Kidney (tissue), 22 donors: ENCODE results near the gene CSTPP1. TPM values are rescaled to one million over a fixed set of nuclear protein-coding genes. Genes with fewer than 3 reads are reported as not detected.

Experiments used
- DNase-seq, 5 donors: peaks; one replicate each; pipeline ENCODE4 v3.0.0-alpha.2; 2013 to 2020
- FAIRE-seq: peaks from 2 replicates; lab custom pipeline; 2012; peaks lifted over from hg19 to GRCh38; lab: Jason Lieb, UNC
- H3K27ac ChIP-seq, 2 donors: one replicate each; pipeline ENCODE4 v1.7.0; 2013; ENCODE audit warnings: low read depth in 2 of 2, low read length in 2 of 2, inconsistent platforms in 1 of 2
- H3K27me3 ChIP-seq: one replicate; pipeline ENCODE4 v1.7.1; 2013; ENCODE audit warnings: low read length, inconsistent platforms; ENCODE audit not compliant: control insufficient read depth, insufficient read depth
- H3K36me3 ChIP-seq, 3 donors: one replicate each; pipeline versions ENCODE4 v1.7.0 to v1.7.1; 2013; ENCODE audit warnings: low read length in 3 of 3, control low read depth in 1 of 3, inconsistent platforms in 1 of 3; ENCODE audit not compliant: insufficient read depth in 3 of 3, control insufficient read depth in 2 of 3
- H3K4me1 ChIP-seq, 3 donors: one replicate each; pipeline versions ENCODE4 v1.7.0 to v1.7.1; 2013; ENCODE audit warnings: low read length in 3 of 3, inconsistent platforms in 1 of 3, low read depth in 1 of 3; ENCODE audit not compliant: control insufficient read depth in 2 of 3, insufficient read depth in 2 of 3
- H3K4me3 ChIP-seq, 3 donors: one replicate each; pipeline versions ENCODE4 v1.7.0 to v1.8.1; 2013; ENCODE audit warnings: low read length in 3 of 3, control low read depth in 1 of 3, inconsistent platforms in 1 of 3
- H3K9ac ChIP-seq, 3 donors: one replicate each; pipeline versions ENCODE4 v1.7.0 to v1.7.1; 2013; ENCODE audit warnings: low read length in 3 of 3, control low read depth in 1 of 3, inconsistent platforms in 1 of 3
- H3K9me3 ChIP-seq, 3 donors: one replicate each; pipeline versions ENCODE4 v1.7.0 to v1.7.1; 2013; ENCODE audit warnings: low read length in 3 of 3, control low read depth in 1 of 3, inconsistent platforms in 1 of 3; ENCODE audit not compliant: control insufficient read depth in 2 of 3, insufficient read depth in 1 of 3
- CTCF ChIP-seq: IDR thresholded peaks from 3 replicates; pipeline ENCODE4 v1.5.1; 2012; ENCODE audit warnings: mild to moderate bottlenecking, moderate library complexity, borderline replicate concordance; ENCODE audit not compliant: insufficient read depth; ENCODE audit errors: extremely low read depth
- intact Hi-C: fragments of 100-400 bp; cut with DNase I; formaldehyde crosslinking; loops from one replicate; pipeline ENCODE4 v1.11.1; 2022
- long read RNA-seq, 10 donors: library from polyadenylated mRNA in 1 of 10; unstranded in 1 of 10; transcript quantifications; one replicate each; pipeline ENCODE4 v2.0.0 and lab custom pipeline, GENCODE V29; 2021 to 2026
- polyA plus RNA-seq: library from polyadenylated mRNA; stranded (reverse); fragments of 350-450 nt; fragmentation: Illumina TruSeq; extraction: RNeasy Lipid Tissue Mini Kit (QIAGEN cat#74804); gene quantifications from one replicate; pipeline ENCODE4 v1.2.3, GENCODE V29; 2014; ENCODE audit warnings: low read depth, low replicate concordance; ENCODE audit not compliant: insufficient read depth
- total RNA-seq: library from RNA; stranded (reverse); fragmentation: NEBNext Ultra II Directional; extraction: Animal tissue kit (Norgen Biotek cat#: 25700); gene quantifications from one replicate; pipeline ENCODE4 v1.2.1, GENCODE V29; 2021
- donor health status: control.
- donor health status: control.
- donor health status: control.
- donor health status: control.
- donor health status: control.
- donor health status: DM: yes; HTN: yes; CAD: no.
- donor health status: Normal renal cell carcinoma (clear cell type).

CSTPP1 gene
- total RNA-seq (37.4 TPM), polyA plus RNA-seq (50.3 TPM)
- long read RNA-seq, donor 1, transcript C11orf49-201 (9 exons, 1,645 nt), result minor isoform, 11 of 44 reads
- long read RNA-seq, donor 1, transcript C11orf49-223 (1 exons, 2,141 nt), result major isoform, 12 of 44 reads
- long read RNA-seq, donor 1, partial matches to known transcripts, result 0 of 44 reads
- long read RNA-seq, donor 1, other reads (novel, unspliced or antisense), result 17 of 44 reads
- long read RNA-seq, donor 2, transcript C11orf49-201 (9 exons, 1,645 nt), result major isoform, 11 of 23 reads
- long read RNA-seq, donor 2, transcript C11orf49-204 (8 exons, 1,916 nt), result minor isoform, 5 of 23 reads
- long read RNA-seq, donor 2, partial matches to known transcripts, result 0 of 23 reads
- long read RNA-seq, donor 2, other reads (novel, unspliced or antisense), result 0 of 23 reads
- long read RNA-seq, donor 3, transcript C11orf49-223 (1 exons, 2,141 nt), result major isoform, 13 of 34 reads
- long read RNA-seq, donor 3, transcript C11orf49-201 (9 exons, 1,645 nt), result minor isoform, 12 of 34 reads
- long read RNA-seq, donor 3, partial matches to known transcripts, result 0 of 34 reads
- long read RNA-seq, donor 3, other reads (novel, unspliced or antisense), result 0 of 34 reads
- long read RNA-seq, donor 4, transcript C11orf49-223 (1 exons, 2,141 nt), result minor isoform, 7 of 27 reads
- long read RNA-seq, donor 4, transcript C11orf49-201 (9 exons, 1,645 nt), result major isoform, 11 of 27 reads
- long read RNA-seq, donor 4, partial matches to known transcripts, result 0 of 27 reads
- long read RNA-seq, donor 4, other reads (novel, unspliced or antisense), result 0 of 27 reads
- long read RNA-seq, donor 5, partial matches to known transcripts, result 0 of 3 reads
- long read RNA-seq, donor 5, other reads (novel, unspliced or antisense), result 0 of 3 reads
- long read RNA-seq, donor 6, transcript C11orf49-223 (1 exons, 2,141 nt), result major isoform, 6 of 15 reads
- long read RNA-seq, donor 6, partial matches to known transcripts, result 0 of 15 reads
- long read RNA-seq, donor 6, other reads (novel, unspliced or antisense), result 0 of 15 reads
- long read RNA-seq, donor 7, transcript C11orf49-201 (9 exons, 1,645 nt), result major isoform, 22 of 68 reads
- long read RNA-seq, donor 7, transcript C11orf49-223 (1 exons, 2,141 nt), result minor isoform, 7 of 68 reads
- long read RNA-seq, donor 7, transcript C11orf49-207 (8 exons, 1,527 nt), result minor isoform, 5 of 68 reads
- long read RNA-seq, donor 7, transcript C11orf49-203 (9 exons, 1,166 nt), result minor isoform, 8 of 68 reads
- long read RNA-seq, donor 7, partial matches to known transcripts, result 4 of 68 reads
- long read RNA-seq, donor 7, other reads (novel, unspliced or antisense), result 13 of 68 reads
- long read RNA-seq, donor 8, transcript C11orf49-223 (1 exons, 2,141 nt), result major isoform, 13 of 32 reads
- long read RNA-seq, donor 8, transcript C11orf49-201 (9 exons, 1,645 nt), result minor isoform, 11 of 32 reads
- long read RNA-seq, donor 8, partial matches to known transcripts, result 5 of 32 reads
- long read RNA-seq, donor 8, other reads (novel, unspliced or antisense), result 0 of 32 reads
- long read RNA-seq, donor 9, partial matches to known transcripts, result 0 of 10 reads
- long read RNA-seq, donor 9, other reads (novel, unspliced or antisense), result 0 of 10 reads
- long read RNA-seq, donor 10, transcript C11orf49-223 (1 exons, 2,141 nt), result major isoform, 8 of 44 reads
- long read RNA-seq, donor 10, transcript C11orf49-201 (9 exons, 1,645 nt), result major isoform, 8 of 44 reads
- long read RNA-seq, donor 10, partial matches to known transcripts, result 11 of 44 reads
- long read RNA-seq, donor 10, other reads (novel, unspliced or antisense), result 11 of 44 reads

GRCh38 chr11:46936138-46937110 is at the start of gene CSTPP1:
CSTPP1 (plus strand) TSS chr11:46936761; CDS start chr11:46936806, 45 bp downstream.
- no peaks in the 10 kb centered on the region for H3K36me3 ChIP-seq
- intact Hi-C loops, result no loop called here
- no peaks in the 10 kb centered on the region for H3K4me1 ChIP-seq
- peak within 1 kb of the TSS in 1 of 3 donors; percentile 50 for H3K9ac ChIP-seq
- FAIRE-seq, result no peak
- DNase-seq, result peak; percentile 95 to 98 (median 97)
- H3K27ac ChIP-seq, result no peak within 1 kb of the TSS
- no peaks in the 10 kb centered on the region for H3K27me3 ChIP-seq
- H3K4me3 ChIP-seq, result peak within 1 kb of the TSS; percentile 64 to 81 (median 66)
- H3K9me3 ChIP-seq, result no peaks in the 10 kb centered on the region
- no peak for TF ChIP-seq CTCF

- Histone ChIP-seq H3K9me3 (no peaks in the 10 kb centered on the region), H3K4me3 (no peak overlapping the region), H3K4me1 (no peaks in the 10 kb centered on the region), H3K36me3 (peaks cover 0 to 2% (median under 1%) of the 10 kb centered on the region in 3 donors), H3K27ac (no peak overlapping the region), H3K9ac (no peak overlapping the region), H3K27me3 (no peaks in the 10 kb centered on the region)
- DNase-seq (no peak), FAIRE-seq (no peak)
- TF ChIP-seq CTCF, result no peak
- intact Hi-C loops, result loop anchor here (5.0 kb wide), 1 partner anchor 269 kb away; no protein-coding TSS in a partner anchor
Measured at GRCh38 chr11:46888636-46889035, 47.9 kb upstream of the CSTPP1 start.
